Measurements from ENCODE around the gene AURKAIP1. TPM values are rescaled to one million over a fixed set of nuclear protein-coding genes. Genes with fewer than 3 reads are reported as not detected.
"Not testable (repeated sequence)": the region's sequence is repeated elsewhere in the genome, so short reads cannot be mapped to it uniquely, and the experiment has no call there.

AURKAIP1 gene
- total RNA-seq, 1 donor from 2014 or later, result 258 TPM

DNA sequence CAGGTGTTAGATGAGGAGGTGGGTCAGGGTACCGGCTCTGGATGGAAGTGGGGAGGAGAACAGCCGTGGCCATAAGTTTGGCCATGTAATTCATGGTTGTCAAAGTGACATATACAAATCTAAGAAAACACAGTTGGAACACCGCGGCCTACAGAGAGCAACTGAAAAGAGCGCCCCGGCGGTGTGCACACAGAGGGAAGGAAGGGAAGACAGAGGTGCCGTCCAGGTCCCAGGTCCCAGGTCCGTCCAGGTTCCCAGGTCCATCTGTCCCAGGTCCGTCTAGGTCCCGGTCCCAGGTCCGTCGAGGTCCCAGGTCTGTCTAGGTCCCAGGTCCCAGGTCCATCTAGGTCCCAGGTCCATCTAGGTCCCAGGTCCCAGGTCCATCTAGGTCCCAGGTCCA, 36.6 kb upstream of the AURKAIP1 start:
- no peak for DNase-seq (ENCODE audit: low read depth)
- no peak overlapping the region for H3K4me3 ChIP-seq (ENCODE audit: low read depth, low read length)
- TF ChIP-seq, protein P1, sequence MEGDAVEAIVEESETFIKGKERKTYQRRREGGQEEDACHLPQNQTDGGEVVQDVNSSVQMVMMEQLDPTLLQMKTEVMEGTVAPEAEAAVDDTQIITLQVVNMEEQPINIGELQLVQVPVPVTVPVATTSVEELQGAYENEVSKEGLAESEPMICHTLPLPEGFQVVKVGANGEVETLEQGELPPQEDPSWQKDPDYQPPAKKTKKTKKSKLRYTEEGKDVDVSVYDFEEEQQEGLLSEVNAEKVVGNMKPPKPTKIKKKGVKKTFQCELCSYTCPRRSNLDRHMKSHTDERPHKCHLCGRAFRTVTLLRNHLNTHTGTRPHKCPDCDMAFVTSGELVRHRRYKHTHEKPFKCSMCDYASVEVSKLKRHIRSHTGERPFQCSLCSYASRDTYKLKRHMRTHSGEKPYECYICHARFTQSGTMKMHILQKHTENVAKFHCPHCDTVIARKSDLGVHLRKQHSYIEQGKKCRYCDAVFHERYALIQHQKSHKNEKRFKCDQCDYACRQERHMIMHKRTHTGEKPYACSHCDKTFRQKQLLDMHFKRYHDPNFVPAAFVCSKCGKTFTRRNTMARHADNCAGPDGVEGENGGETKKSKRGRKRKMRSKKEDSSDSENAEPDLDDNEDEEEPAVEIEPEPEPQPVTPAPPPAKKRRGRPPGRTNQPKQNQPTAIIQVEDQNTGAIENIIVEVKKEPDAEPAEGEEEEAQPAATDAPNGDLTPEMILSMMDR (conservative IDR thresholded peaks at IDR 0.05; ENCODE audit: low read depth, low read length), result no peak

DNA sequence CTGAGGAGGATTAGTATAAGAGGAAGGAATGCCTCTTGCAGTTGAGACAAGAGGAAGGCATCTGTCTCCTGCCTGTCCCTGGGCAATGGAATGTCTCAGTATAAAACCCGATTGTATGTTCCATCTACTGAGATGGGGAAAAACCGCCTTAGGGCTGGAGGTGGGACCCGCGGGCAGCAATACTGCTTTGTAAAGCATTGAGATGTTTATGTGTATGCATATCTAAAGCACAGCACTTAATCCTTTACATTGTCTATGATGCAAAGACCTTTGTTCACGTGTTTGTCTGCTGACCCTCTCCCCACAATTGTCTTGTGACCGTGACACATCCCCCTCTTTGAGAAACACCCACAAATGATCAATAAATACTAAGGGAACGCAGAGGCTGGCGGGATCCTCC, 35.2 kb upstream of the AURKAIP1 start:
- DNase-seq (ENCODE audit: low read depth); H3K4me3 ChIP-seq (ENCODE audit: low read depth, low read length): not testable (repeated sequence)

DNA sequence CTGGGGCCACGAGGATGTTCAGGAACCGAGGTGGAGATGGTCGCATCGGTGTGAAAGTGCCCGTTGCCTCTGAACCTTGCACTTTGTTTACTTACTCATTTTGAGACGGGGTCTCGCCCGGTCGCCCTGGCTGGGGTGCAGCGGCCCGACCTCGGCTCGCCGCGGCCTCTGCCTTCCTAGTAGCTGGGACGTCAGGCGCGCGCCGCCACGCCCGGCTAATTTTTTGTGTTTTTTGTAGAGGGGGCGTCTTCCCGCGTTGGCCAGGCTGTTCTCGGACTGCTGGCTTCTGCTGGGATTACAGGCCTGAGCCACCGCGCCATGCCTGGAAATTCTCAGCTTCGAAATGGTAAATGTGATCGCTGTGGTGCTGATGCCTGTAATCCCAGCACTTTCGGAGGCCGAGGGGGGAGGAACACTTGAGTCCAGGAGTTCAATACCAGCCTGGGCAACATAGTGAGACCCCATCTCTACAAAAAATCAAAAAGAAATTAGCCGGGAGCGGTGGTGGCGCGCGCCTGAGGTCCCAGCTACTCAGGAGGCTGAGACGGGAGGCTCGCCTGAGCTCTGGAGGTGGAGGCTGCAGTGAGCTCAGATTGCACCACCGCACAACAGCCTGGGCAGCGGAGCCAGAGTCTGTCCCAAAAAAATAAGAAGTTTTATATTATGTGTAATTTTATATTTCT, 32.8 kb upstream of the AURKAIP1 start:
- DNase-seq (ENCODE audit: low read depth), result no peak
- H3K4me3 ChIP-seq (ENCODE audit: low read depth, low read length), result peak overlapping the region; percentile 98

DNA sequence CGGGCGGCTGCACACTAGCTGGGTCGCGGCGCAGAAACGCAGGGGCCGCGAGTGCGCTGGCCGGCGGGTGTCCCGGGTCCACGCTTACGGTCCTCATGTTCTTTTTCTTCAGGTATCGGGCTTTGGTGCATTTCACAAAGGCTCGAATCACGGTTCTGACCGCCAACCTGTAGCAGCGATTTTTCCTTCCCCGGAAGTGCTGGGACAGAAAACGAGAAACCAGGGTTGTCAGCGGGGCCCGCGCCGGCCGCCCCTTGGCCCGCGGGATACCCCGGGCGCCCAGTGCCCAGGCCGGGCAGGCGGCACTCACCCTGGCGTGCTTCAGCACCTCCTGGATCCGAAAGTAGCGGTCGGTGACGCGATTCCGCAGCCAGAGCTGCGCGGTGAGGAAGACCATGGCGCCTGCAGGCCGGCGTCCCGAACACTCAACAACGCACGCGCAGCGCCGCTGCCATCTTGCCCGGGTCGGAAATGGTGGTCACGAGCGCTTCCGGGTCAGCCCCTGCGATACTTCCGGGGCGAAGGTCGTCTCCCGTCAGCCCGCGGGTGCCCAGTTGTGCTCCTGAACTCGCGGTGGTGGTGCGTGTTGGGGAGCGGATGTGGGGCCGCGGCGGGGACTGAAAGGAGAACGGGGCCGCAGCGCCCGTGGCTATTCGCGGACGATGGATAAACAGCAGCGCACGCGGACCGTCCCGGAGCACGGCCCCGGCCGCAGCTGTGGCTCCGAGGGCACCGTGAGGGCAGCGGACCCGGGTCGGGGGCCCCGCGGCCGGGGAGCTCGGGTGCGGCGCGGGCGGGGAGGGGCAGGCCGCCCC, 32.0 kb upstream of the AURKAIP1 start, which contains the start of gene MRPL20:
TSS of gene MRPL20 (minus strand) at position 473 of the 815 bp plus-strand sequence. CDS start at position 397, 76 bp downstream.
- peak within 1 kb of the TSS; percentile 98 for H3K4me3 ChIP-seq (ENCODE audit: low read depth, low read length)
- DNase-seq (ENCODE audit: low read depth), result no peak
- TF ChIP-seq, protein P1 (conservative IDR thresholded peaks at IDR 0.05; ENCODE audit: low read depth, low read length), result no peak

More for the DNA sequence above, 32.8 kb upstream of the AURKAIP1 start:
- TF ChIP-seq, protein P1 (conservative IDR thresholded peaks at IDR 0.05; ENCODE audit: low read depth, low read length), result no peak

DNA sequence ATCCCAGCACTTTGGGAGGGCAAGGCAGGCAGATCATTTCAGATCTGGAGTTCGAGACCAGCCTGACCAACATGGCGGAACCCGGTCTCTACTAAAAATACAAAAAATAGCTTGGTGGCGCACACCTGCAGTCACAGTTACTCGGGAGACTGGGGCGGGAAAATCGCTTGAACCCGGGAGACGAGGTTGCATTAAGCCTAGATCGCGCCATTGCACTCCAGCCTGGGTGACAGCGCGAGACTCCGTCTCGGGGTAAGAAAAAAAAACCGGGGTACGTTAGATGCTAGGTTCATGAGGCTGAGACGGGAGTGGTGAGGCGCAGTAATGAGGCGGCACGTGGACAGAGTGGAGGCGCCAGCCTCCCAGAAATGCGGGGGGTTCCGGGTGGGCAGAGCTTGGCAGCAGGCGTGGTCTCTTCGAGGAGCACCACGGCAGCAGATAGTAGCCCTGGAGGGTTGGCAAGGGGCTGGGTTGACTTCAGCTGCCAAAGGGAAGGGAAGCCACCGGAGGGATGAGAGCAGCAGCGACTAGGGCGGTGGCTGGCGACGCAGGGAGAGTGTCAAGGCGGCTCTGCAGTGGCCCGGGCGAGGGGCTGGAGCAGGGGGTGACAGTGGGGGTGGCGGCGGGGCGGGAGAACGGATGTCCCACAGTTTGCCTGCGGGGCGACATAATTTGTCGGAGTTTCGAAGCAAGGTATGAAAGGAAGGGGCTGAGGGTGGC, 31.3 kb upstream of the AURKAIP1 start:
- TF ChIP-seq, protein P1 (conservative IDR thresholded peaks at IDR 0.05; ENCODE audit: low read depth, low read length), result no peak
- no peak for DNase-seq (ENCODE audit: low read depth)
- H3K4me3 ChIP-seq (ENCODE audit: low read depth, low read length), result peak overlapping the region; percentile 98

DNA sequence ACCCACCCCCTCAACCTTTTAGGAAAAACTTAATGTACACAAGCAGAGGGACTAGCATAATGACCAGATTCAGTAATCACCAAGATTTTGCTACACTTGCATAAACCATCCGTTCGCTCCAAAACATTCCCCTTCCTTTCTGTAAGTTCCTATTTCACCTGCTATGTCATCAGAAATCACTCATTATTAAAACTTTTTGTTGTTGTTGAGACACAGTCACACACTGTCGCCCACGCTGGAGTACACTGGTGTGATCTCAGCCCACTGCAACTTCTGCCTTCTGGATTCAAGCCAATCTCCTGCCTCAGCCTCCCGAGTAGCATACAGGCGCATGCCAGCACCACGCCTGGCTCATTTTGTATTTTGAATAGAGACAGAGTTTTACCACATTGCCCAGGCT, 28.6 kb upstream of the AURKAIP1 start:
- no peak for DNase-seq (ENCODE audit: low read depth)
- H3K4me3 ChIP-seq (ENCODE audit: low read depth, low read length), result no peak overlapping the region
- TF ChIP-seq, protein P1 (conservative IDR thresholded peaks at IDR 0.05; ENCODE audit: low read depth, low read length), result no peak

DNA sequence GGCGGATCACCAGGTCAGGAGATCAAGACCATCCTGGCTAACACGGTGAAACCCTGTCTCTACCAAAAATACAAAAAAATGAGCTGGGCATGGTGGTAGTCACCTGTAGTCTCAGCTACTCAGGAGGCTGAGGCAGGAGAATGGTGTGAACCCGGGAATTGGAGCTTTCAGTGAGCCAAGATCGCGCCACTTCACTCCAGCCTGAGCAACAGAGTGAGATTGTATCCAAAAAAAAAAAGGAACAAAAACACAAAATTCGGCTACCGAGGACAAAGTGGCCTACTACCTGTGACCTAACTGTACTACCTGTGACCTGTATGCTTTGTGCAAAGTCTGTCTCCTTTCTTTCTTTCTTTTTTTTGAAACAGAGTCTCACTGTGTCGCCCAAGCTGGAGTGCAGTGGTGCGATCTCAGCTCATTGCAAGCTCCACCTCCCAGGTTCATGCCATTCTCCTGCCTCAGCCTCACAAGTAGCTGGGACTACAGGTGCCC, 27.9 kb upstream of the AURKAIP1 start:
- DNase-seq (ENCODE audit: low read depth); H3K4me3 ChIP-seq (ENCODE audit: low read depth, low read length): not testable (repeated sequence)

Data from epithelial cell of proximal tubule (primary cell).